A549 treated with RU486 at 1 μM for 4 hours (cell line): ENCODE data around the gene NPL. TPM values are rescaled to one million over a fixed set of nuclear protein-coding genes. Genes with fewer than 3 reads are reported as not detected.

Experiments used
- total RNA-seq: library from RNA; stranded (reverse); fragments of 200-300 nt; extraction: Qiagen RNA extraction; gene quantifications from 5 replicates; pipeline ENCODE4 v1.2.3, GENCODE V29; 2022; ENCODE audit warnings: low read depth

The NPL gene, protein sequence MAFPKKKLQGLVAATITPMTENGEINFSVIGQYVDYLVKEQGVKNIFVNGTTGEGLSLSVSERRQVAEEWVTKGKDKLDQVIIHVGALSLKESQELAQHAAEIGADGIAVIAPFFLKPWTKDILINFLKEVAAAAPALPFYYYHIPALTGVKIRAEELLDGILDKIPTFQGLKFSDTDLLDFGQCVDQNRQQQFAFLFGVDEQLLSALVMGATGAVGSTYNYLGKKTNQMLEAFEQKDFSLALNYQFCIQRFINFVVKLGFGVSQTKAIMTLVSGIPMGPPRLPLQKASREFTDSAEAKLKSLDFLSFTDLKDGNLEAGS
- total RNA-seq = 0.57 to 1.5 TPM (median 0.79 TPM) in 5 replicates

DNA sequence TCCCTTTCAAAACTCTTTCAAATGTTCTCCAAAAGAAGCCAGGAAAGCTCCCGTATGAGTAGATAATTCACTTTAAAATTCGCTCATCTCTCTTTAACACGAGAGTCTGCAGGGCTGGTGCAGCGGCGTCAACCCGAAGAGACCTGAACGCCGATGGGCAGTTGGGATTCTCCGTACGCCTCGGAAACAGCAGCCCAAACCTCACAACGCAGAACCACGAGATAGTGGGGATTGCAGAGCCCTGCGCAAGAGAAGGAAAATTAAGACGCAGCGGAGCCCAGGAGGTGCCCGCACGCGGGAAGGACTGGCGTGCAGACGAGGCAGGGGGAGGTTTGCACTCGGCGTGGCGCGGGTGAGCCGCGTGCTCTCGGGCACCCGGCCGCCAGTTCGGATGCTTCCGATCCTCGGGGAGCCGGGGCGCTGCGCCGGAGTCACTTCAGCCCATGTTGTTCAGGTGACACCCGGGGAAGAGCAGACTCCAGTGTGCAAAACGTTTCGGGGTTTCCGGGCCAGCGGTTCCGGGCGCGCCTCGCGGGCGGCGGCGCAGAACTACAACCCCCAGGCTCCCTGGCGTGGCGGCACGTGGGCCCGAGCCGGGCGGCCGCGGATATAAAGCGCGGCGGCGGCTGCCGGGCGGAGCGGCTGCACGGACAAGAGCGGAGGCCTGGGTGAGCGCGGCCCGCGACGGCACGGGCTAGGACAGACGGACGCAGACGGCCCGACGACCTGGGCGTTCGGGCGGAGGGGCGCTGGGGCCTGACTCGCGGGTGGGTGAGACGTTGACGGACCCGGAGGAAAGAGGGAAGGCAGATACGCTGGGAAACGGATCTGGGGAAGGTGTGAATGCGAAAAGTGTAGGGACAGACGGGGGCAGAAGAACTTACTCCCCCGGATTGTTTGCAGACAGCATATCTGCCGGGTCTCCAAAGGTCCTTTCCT lies at the start of gene NPL:
TSS of gene NPL (plus strand) at position 636 of the 939 bp plus-strand sequence. CDS start 4,599 bp downstream, outside the sequence.

DNA sequence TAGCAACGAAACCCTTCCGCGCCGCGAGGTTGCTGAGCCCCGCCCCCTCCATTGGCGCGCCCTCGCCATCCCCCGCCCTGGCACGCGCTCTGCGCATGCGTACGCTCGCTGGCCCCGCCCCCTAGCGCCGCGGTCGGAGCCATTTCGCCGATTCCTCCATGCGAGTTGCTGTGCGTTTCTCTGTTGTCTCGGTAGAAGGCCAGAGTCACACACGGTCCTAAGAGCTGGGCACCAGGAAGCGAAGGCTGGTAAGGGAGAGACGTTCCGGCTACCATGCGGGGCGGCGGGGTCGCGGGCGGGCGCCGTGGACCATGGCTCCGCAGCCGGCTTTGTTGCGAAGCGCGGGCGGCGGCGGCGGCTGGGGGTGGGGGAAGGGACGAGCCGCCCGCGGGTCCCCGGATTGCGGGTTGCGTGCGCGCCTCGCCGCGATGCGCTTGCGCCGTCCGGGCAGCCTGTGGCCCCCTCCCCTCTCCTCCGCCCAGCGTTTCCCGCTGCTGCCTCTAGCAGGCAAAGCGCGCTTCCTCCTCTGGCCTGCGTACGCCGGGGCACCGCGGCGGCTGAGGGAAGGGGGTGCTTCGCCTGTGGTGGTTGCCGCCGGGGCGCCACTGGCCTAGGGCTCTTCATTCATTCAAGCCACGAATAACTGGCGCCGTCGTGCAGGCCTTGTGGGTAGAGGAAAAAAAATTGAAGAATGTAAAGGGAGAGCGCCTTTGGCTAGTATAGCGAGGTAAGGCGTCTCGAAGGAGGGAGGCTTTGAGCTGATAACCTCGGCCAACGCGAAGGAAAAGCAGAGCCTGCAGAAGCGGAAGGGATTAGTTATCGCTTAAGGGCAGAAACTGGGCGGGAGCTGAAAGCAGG lies 49.9 kb downstream of the NPL start, which contains the start of gene DHX9:
TSS of gene DHX9 (plus strand) at position 139 of the 858 bp plus-strand sequence. CDS start 3,220 bp downstream, outside the sequence.

Other genes with a start within 250 kb of the NPL start
- gene RNASEL, start 200.5 kb upstream of the NPL start, total RNA-seq = 1.8 to 2.6 TPM (median 2.3 TPM) in 5 replicates
- gene RGS16, start 185.4 kb upstream of the NPL start, total RNA-seq = 0.17 to 0.37 TPM (median 0.34 TPM) in 5 replicates
- gene RGS8, start 105.2 kb upstream of the NPL start, total RNA-seq = not detected in 5 replicates
- gene DHX9, start 49.6 kb downstream of the NPL start, total RNA-seq = 157 to 187 TPM (median 175 TPM) in 5 replicates
- gene SHCBP1L, start 163.4 kb downstream of the NPL start, total RNA-seq = not detected in 5 replicates
- 101 to 130 TPM (median 110 TPM) in 5 replicates for gene LAMC1, start 233.6 kb downstream of the NPL start, total RNA-seq